RWPE1 (cell line): ENCODE results near the gene NPHS1.
A peak's percentile ranks its signal among the peaks of the same experiment; 100 is the strongest.

Source experiments
- CTCF ChIA-PET: fragments of 350-600 bp; sonication (Branson Sonifier 250); formaldehyde crosslinking; extraction: SDS; loops from one replicate; lab custom pipeline; 2021; lab: Yijun Ruan, JAX
- POLR2A ChIA-PET: fragments of 400-600 bp; formaldehyde crosslinking; extraction: SDS; loops from one replicate; lab custom pipeline; 2020; ENCODE audit warnings: antibody characterized with exemption; ENCODE audit not compliant: low non-redundant PET; lab: Yijun Ruan, JAX
- DNase-seq: peaks from one replicate; pipeline ENCODE4 v3.0.0; 2012; ENCODE audit warnings: low spot score
- H3K27ac ChIP-seq: fragments of 450-650 bp; 2 replicates; pipeline ENCODE4 v1.5.1; 2017
- CTCF ChIP-seq: fragments of 450-650 bp; conservative IDR thresholded peaks from 2 replicates; pipeline ENCODE4 v1.5.1; 2017; ENCODE audit warnings: low read depth, mild to moderate bottlenecking

NPHS1 gene

GRCh38 chr19:35888398-35888797 lies 36.1 kb upstream of the NPHS1 start:
- CTCF ChIA-PET = no interaction called here
- POLR2A ChIA-PET = interaction anchor here (0.7 kb wide), 1 partner anchor 49 kb away, joined by 3 read pairs; no protein-coding TSS in a partner anchor
- H3K27ac ChIP-seq = no peak overlapping the region
- no peak for TF ChIP-seq CTCF
- DNase-seq = no peak

- CTCF ChIA-PET = no interaction called here
- no peak for DNase-seq
- TF ChIP-seq CTCF = no peak
- POLR2A ChIA-PET = no interaction called here
- no peak overlapping the region for H3K27ac ChIP-seq
These were observed 34.9 kb upstream of the NPHS1 start for GRCh38 chr19:35887197-35887596.

- no peak for DNase-seq
- no peak for TF ChIP-seq CTCF
- POLR2A ChIA-PET = interaction anchor here (0.6 kb wide), 1 partner anchor 76 kb away, joined by 3 read pairs; no protein-coding TSS in a partner anchor
- 0 out of 2 replicates have a peak overlapping the region, but pooled peaks have one; percentile 9 for H3K27ac ChIP-seq
- CTCF ChIA-PET = interaction anchor here (1.2 kb wide), 1 partner anchor 45 kb away, joined by 3 read pairs; no protein-coding TSS in a partner anchor
These were observed 33.6 kb upstream of the NPHS1 start for GRCh38 chr19:35885904-35886303.

GRCh38 chr19:35885225-35885738 lies 33.0 kb upstream of the NPHS1 start:
- POLR2A ChIA-PET = interaction anchor here (0.6 kb wide), 1 partner anchor 77 kb away, joined by 3 read pairs; no protein-coding TSS in a partner anchor
- CTCF ChIA-PET = interaction anchor here (0.7 kb wide), 1 partner anchor 46 kb away, joined by 3 read pairs; no protein-coding TSS in a partner anchor
- H3K27ac ChIP-seq = 0 out of 2 replicates have a peak overlapping the region, but pooled peaks have one; percentile 9
- TF ChIP-seq CTCF = no peak
- no peak for DNase-seq

GRCh38 chr19:35883882-35884281 lies 31.6 kb upstream of the NPHS1 start:
- no peak for DNase-seq
- POLR2A ChIA-PET = interaction anchor here (0.7 kb wide), 1 partner anchor 30 kb away, joined by 3 read pairs; no protein-coding TSS in a partner anchor
- no peak for TF ChIP-seq CTCF
- no peak overlapping the region for H3K27ac ChIP-seq
- CTCF ChIA-PET = interaction anchor here (0.8 kb wide), 1 partner anchor 54 kb away, joined by 3 read pairs; no protein-coding TSS in a partner anchor

- peak; percentile 65 for DNase-seq
- CTCF ChIA-PET = interaction anchor here (0.6 to 1.1 kb wide), 8 partner anchors 12 to 49 kb away, joined by 3 to 5 read pairs (median 3); partner anchors contain the start of gene TYROBP
- H3K27ac ChIP-seq = no peak overlapping the region
- peak; percentile 33; the same call in 1 of the 2 replicates for TF ChIP-seq CTCF
- POLR2A ChIA-PET = no interaction called here
These were observed 30.0 kb upstream of the NPHS1 start for GRCh38 chr19:35882114-35882832.
